GM12878 (cell line): ENCODE data around the gene SGSM2.

Experiments used
- ATF2 ChIP-seq: IDR thresholded peaks from 2 replicates; pipeline ENCODE4 v1.6.1; 2012; ENCODE audit warnings: low read length, inconsistent platforms
- GABPA ChIP-seq: IDR thresholded peaks from 2 replicates; pipeline ENCODE4 v1.6.1; 2014; ENCODE audit warnings: antibody characterized with exemption, low read depth, mild to moderate bottlenecking, inconsistent platforms
- KAT2A ChIP-seq: conservative IDR thresholded peaks from 2 replicates; pipeline ENCODE4 v1.6.1; 2011; ENCODE audit warnings: low read depth, low read length; ENCODE audit not compliant: control insufficient read depth
- PAX5 ChIP-seq: IDR thresholded peaks from 2 replicates; pipeline ENCODE4 v1.6.1; 2011; ENCODE audit warnings: low read depth, low read length, borderline replicate concordance
- RB1 ChIP-seq: fragments of 450-650 bp; formaldehyde crosslinking; IDR thresholded peaks from 2 replicates; pipeline ENCODE4 v1.6.1; 2017; ENCODE audit warnings: mild to moderate bottlenecking, borderline replicate concordance
- RBBP5 ChIP-seq: fragments of 200-600 bp; sonication (generic); conservative IDR thresholded peaks from 2 replicates; pipeline ENCODE4 v1.6.1; 2016
- SIN3A ChIP-seq: IDR thresholded peaks from 2 replicates; pipeline ENCODE4 v1.6.1; 2012; ENCODE audit warnings: low read depth, low read length, improper control_type of control experiment

- TF ChIP-seq KAT2A (no peak), ATF2 (no peak), PAX5 (no peak), RBBP5 (no peak), GABPA (no peak), RB1 (no peak), SIN3A (no peak)
Measured at GRCh38 chr17:2343421-2343820, 6.1 kb downstream of the SGSM2 start.
